ENCODE data around the gene NKX1-1.

GRCh38 chr4:1403591-1404572 lies 2.4 kb downstream of the NKX1-1 start:
- TF ChIP-seq POLR2AphosphoS5 (IDR thresholded peaks at IDR 0.05; ENCODE audit: low read depth, low read length): no peak
- no peak for TF ChIP-seq POLR2A (IDR thresholded peaks at IDR 0.05; ENCODE audit: low read depth, low read length)
- TF ChIP-seq TAF1 (IDR thresholded peaks at IDR 0.05; ENCODE audit: low read depth, low read length): no peak
- TF ChIP-seq PAX5 (IDR thresholded peaks at IDR 0.05; ENCODE audit: insufficient read depth, low read length, severe bottlenecking): no peak
- no peak for TF ChIP-seq SPI1 (IDR thresholded peaks at IDR 0.05; ENCODE audit: low read depth, low read length)

Data from GM12891 (cell line).